GM12872 (cell line): ENCODE results near the gene ABCB8.

Source experiments
- CTCF ChIP-seq: IDR thresholded peaks from 3 replicates; pipeline ENCODE4 v1.5.1; 2011; ENCODE audit warnings: low read depth, mild to moderate bottlenecking, low read length, moderate library complexity; ENCODE audit not compliant: insufficient read depth

Gene ABCB8

DNA sequence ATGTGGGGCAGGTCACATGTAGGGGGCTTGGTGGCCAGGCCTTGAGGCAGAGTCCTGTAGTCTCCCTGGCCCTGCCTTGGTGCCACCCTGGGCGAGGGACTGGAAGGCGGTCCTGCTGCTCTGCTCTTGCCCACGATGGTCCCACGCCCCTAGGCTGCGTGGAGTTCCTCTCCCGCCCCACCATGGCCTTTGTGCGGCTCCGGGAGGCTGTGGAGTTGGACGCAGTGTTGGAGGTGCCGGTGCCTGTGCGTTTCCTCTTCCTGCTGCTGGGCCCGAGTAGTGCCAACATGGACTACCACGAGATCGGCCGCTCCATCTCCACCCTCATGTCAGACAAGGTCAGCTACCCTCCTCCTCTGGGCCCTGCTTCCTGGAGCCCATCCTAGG is 42.3 kb downstream of the ABCB8 start:
- TF ChIP-seq CTCF = no peak

DNA sequence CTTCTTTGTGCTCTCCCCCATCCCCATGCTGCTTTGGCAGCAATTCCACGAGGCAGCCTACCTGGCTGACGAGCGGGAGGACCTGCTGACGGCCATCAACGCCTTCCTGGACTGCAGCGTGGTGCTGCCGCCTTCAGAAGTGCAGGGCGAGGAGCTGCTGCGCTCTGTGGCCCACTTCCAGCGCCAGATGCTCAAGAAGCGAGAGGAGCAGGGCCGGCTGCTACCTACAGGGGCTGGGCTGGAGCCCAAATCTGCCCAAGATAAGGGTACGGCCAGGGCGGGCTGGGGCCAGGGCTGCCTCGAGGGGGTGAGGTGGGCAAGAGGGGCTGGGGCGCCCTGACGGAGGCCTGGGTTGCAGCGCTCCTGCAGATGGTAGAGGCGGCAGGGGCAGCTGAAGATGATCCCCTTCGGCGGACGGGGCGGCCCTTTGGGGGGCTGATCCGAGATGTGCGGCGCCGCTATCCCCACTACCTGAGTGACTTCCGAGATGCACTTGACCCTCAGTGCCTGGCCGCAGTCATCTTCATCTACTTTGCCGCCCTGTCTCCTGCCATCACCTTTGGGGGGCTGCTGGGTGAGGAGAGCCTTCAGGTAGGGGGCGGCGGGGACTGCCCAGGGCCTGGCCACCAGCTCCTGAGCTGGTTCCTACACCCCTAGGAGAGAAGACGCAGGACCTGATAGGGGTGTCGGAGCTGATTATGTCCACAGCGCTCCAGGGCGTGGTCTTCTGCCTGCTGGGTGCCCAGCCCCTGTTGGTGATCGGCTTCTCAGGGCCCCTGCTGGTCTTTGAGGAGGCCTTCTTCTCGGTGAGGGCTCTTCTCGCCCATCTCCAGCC is 43.0 kb downstream of the ABCB8 start:
- TF ChIP-seq CTCF = no peak

- TF ChIP-seq CTCF = no peak
Measured at GRCh38 chr7:151073990-151074389, 45.7 kb downstream of the ABCB8 start.

- TF ChIP-seq CTCF = no peak
Measured at GRCh38 chr7:151074817-151075661, 46.8 kb downstream of the ABCB8 start.

DNA sequence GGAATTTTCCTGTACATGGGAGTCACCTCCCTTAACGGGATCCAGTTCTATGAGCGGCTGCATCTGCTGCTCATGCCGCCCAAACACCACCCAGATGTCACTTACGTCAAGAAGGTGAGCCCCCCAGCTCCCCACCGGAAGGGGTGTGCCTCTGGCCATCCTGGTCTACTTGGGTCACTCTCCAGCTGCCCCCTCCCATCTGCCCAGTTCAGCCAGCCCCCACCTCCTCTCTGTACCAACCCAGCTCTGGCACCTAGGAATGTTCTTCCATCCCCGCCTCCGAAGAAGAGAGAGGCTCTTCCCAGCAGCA is 47.4 kb downstream of the ABCB8 start:
- TF ChIP-seq CTCF = no peak

- TF ChIP-seq CTCF = no peak
Measured at GRCh38 chr7:151075978-151076426, 47.8 kb downstream of the ABCB8 start.

DNA sequence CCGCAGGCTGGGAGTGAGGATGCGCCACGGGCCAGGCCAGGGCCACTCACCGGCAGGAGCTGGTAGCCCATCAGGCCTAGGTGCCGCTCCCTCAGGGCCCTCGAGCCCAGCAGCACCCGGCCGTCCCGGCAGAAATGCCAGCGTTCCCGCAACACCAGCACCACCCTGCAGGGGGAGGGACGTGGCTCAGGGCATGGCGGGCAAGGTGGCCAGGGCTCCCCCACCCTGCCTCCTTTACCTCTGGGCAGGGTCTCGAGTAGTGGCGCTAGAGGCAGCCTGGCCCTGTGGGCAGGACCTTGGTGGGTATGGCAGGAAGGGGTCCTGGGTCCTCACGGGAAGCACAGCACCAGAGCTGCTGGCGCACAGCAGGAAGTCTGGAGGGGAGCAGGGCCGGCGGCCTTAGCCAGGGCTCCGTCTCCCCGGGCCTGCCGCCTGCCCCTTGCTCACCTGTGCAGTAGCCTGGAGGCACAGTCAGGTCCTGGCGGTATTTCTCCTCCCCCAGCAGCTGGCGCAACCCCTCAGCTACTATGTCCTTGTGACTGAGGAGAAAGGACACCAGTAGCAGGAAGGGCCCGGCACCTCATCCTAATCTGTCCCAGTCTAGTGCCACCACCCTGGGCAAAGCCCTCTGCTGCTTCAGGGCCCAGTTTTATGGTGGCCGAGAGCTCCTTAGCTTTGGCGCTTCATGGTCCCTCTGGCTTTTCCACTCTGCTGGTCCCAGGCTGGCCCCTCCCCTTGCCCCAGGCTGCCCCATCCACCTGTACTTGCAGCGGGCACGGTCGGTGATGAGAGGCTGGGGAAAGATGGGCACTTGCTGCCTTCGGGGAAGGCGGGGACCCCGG is 48.8 kb downstream of the ABCB8 start:
- peak; percentile 35; the same call in 2 of the 3 replicates for TF ChIP-seq CTCF
